Gastrocnemius medialis (tissue), 4 donors: ENCODE data around the gene MRGPRX2. TPM values are rescaled to one million over a fixed set of nuclear protein-coding genes. Genes with fewer than 3 reads are reported as not detected.

ENCODE experiments used
- ATAC-seq, 2 donors: fragments of 150-250 bp; one replicate each; pipeline ENCODE4 v1.9.1; 2016
- DNase-seq, 2 donors: peaks; one replicate each; pipeline ENCODE4 v3.0.0-alpha.2; 2019
- H3K27ac ChIP-seq, 4 donors: fragments of 200-600 bp; sonication (generic); 1 replicate in 1 of 4; 2 replicates in 3 of 4; pipeline ENCODE4 v1.5.1; 2016 to 2018; ENCODE audit warnings: mild to moderate bottlenecking in 2 of 4, moderate library complexity in 1 of 4
- H3K27me3 ChIP-seq, 3 donors: fragments of 200-600 bp; sonication (generic) in 2 of 3; 1 replicate in 1 of 3; 2 replicates in 2 of 3; pipeline versions ENCODE4 v1.5.1 to v1.6.0; 2016 to 2019; ENCODE audit warnings: mild to moderate bottlenecking in 1 of 3, moderate library complexity in 1 of 3
- H3K36me3 ChIP-seq, 2 donors: fragments of 200-600 bp; sonication (generic) in 1 of 2; one replicate each; pipeline ENCODE4 v1.5.1; 2017 to 2018
- H3K4me1 ChIP-seq, 2 donors: fragments of 200-600 bp; sonication (generic) in 1 of 2; one replicate each; pipeline ENCODE4 v1.5.1; 2016 to 2017; ENCODE audit warnings: mild to moderate bottlenecking in 2 of 2
- H3K4me3 ChIP-seq, 4 donors: fragments of 200-600 bp; sonication (generic) in 3 of 4; 1 replicate in 1 of 4; 2 replicates in 3 of 4; pipeline ENCODE4 v1.5.1; 2016 to 2019; ENCODE audit warnings: mild to moderate bottlenecking in 2 of 4
- H3K9me3 ChIP-seq, 3 donors: fragments of 200-600 bp; sonication (generic) in 2 of 3; 1 replicate in 1 of 3; 2 replicates in 2 of 3; pipeline ENCODE4 v1.5.1; 2016 to 2019
- CTCF ChIP-seq, 5 experiments: fragments of 450-650 bp in 3 of 5; fragments of 200-600 bp in 2 of 5; sonication (generic) in 2 of 5; IDR thresholded peaks in 4 of 5; conservative IDR thresholded peaks in 1 of 5; 1 replicate in 4 of 5; 2 replicates in 1 of 5; pipeline ENCODE4 v1.5.1; 2016 to 2019; ENCODE audit warnings: antibody characterized with exemption in 5 of 5, mild to moderate bottlenecking in 3 of 5, moderate library complexity in 3 of 5
- POLR2A ChIP-seq, 2 donors: fragments of 450-650 bp; IDR thresholded peaks; one replicate each; pipeline ENCODE4 v1.6.1; 2017; ENCODE audit warnings: antibody characterized with exemption in 2 of 2, mild to moderate bottlenecking in 2 of 2, moderate library complexity in 2 of 2
- in situ Hi-C, 4 donors: fragments of 200-750 bp; cut with MboI; loops; one replicate each; pipeline versions ENCODE4 v1.15.0 to v1.8.0; 2017; ENCODE audit warnings: low sequenced_read_pairs in 4 of 4
- intact Hi-C: fragments of 100-400 bp; cut with DNase I; formaldehyde crosslinking; loops from one replicate; pipeline ENCODE4 v1.15.1; 2023; ENCODE audit warnings: low total_unique reads
- total RNA-seq, 4 donors: library from RNA; depleted of rRNA; stranded (reverse); fragments of >200 nt; gene quantifications; one replicate each; pipeline versions ENCODE4 v1.1.0 to v1.2.3, GENCODE V29; 2016

Gene MRGPRX2
- total RNA-seq, 4 donors from 2014 or later, result not detected

GRCh38 chr11:19040051-19040450 is 20.5 kb downstream of the MRGPRX2 start:
- DNase-seq, result no peak
- no peaks in the 10 kb centered on the region for H3K9me3 ChIP-seq
- in situ Hi-C loops, result no loop called here
- no peaks in the 10 kb centered on the region for H3K4me1 ChIP-seq
- no peak overlapping the region for H3K4me3 ChIP-seq
- no peak for ATAC-seq
- intact Hi-C loops, result no loop called here
- no peaks in the 10 kb centered on the region for H3K27me3 ChIP-seq
- H3K36me3 ChIP-seq, result no peaks in the 10 kb centered on the region
- TF ChIP-seq POLR2A (IDR thresholded peaks at IDR 0.05) (no peak), CTCF (IDR thresholded peaks at IDR 0.05 in 4 of 5, conservative IDR thresholded peaks at IDR 0.05 in 1 of 5) (no peak)
- H3K27ac ChIP-seq, result no peak overlapping the region

- Histone ChIP-seq H3K4me3 (no peak overlapping the region), H3K9me3 (no peaks in the 10 kb centered on the region), H3K4me1 (no peaks in the 10 kb centered on the region), H3K27me3 (no peaks in the 10 kb centered on the region), H3K27ac (no peak overlapping the region), H3K36me3 (no peaks in the 10 kb centered on the region)
- intact Hi-C loops (no loop called here), in situ Hi-C loops (no loop called here)
- DNase-seq (no peak), ATAC-seq (no peak)
- TF ChIP-seq CTCF (IDR thresholded peaks at IDR 0.05 in 4 of 5, conservative IDR thresholded peaks at IDR 0.05 in 1 of 5) (no peak), POLR2A (IDR thresholded peaks at IDR 0.05) (no peak)
Observed at GRCh38 chr11:19039409-19039808, 21.1 kb downstream of the MRGPRX2 start.

- in situ Hi-C loops, result no loop called here
- Histone ChIP-seq H3K4me3 (no peak overlapping the region), H3K27ac (no peak overlapping the region), H3K27me3 (no peaks in the 10 kb centered on the region), H3K36me3 (no peaks in the 10 kb centered on the region), H3K9me3 (no peaks in the 10 kb centered on the region), H3K4me1 (no peaks in the 10 kb centered on the region)
- TF ChIP-seq CTCF (IDR thresholded peaks at IDR 0.05 in 4 of 5, conservative IDR thresholded peaks at IDR 0.05 in 1 of 5) (no peak), POLR2A (IDR thresholded peaks at IDR 0.05) (no peak)
- DNase-seq (no peak), ATAC-seq (no peak)
- intact Hi-C loops, result no loop called here
Observed at GRCh38 chr11:19032990-19033389, 27.5 kb downstream of the MRGPRX2 start.

- intact Hi-C loops, result no loop called here
- in situ Hi-C loops, result no loop called here
- no peaks in the 10 kb centered on the region for H3K36me3 ChIP-seq
- no peak for ATAC-seq
- no peak for DNase-seq
- no peak overlapping the region for H3K27ac ChIP-seq
- TF ChIP-seq POLR2A (IDR thresholded peaks at IDR 0.05) (no peak), CTCF (IDR thresholded peaks at IDR 0.05 in 4 of 5, conservative IDR thresholded peaks at IDR 0.05 in 1 of 5) (no peak)
- no peak overlapping the region for H3K4me3 ChIP-seq
- H3K4me1 ChIP-seq, result no peaks in the 10 kb centered on the region
- H3K27me3 ChIP-seq, result no peaks in the 10 kb centered on the region
- H3K9me3 ChIP-seq, result no peaks in the 10 kb centered on the region
Observed at GRCh38 chr11:19027829-19028595, 32.5 kb downstream of the MRGPRX2 start.

GRCh38 chr11:19026862-19027261 is 33.7 kb downstream of the MRGPRX2 start:
- intact Hi-C loops (no loop called here), in situ Hi-C loops (no loop called here)
- Histone ChIP-seq H3K4me3 (no peak overlapping the region), H3K27ac (no peak overlapping the region), H3K4me1 (no peaks in the 10 kb centered on the region), H3K36me3 (no peaks in the 10 kb centered on the region), H3K9me3 (no peaks in the 10 kb centered on the region), H3K27me3 (no peaks in the 10 kb centered on the region)
- no peak for DNase-seq
- ATAC-seq, result no peak
- TF ChIP-seq CTCF (IDR thresholded peaks at IDR 0.05 in 4 of 5, conservative IDR thresholded peaks at IDR 0.05 in 1 of 5) (no peak), POLR2A (IDR thresholded peaks at IDR 0.05) (no peak)
